Activated CD4-positive, alpha-beta T cell treated with anti-CD3 and anti-CD28 coated beads for 24 hours (primary cell): Measurements from ENCODE around the gene LILRA6.
"Not testable (repeated sequence)": the region's sequence is repeated elsewhere in the genome, so short reads cannot be mapped to it uniquely, and the experiment has no call there.

Source experiments
- DNase-seq, 2 donors: peaks; one replicate each; pipeline ENCODE4 v3.0.0-alpha.2; 2020; ENCODE audit warnings: low read depth in 2 of 2

The LILRA6 gene

GRCh38 chr19:54231077-54231931 is 11.3 kb downstream of the LILRA6 start:
- peak; percentile 80 to 85 for DNase-seq

- DNase-seq = no peak
These were observed 12.6 kb downstream of the LILRA6 start for GRCh38 chr19:54230031-54230430.

- no peak for DNase-seq
These were observed 13.4 kb downstream of the LILRA6 start for GRCh38 chr19:54229146-54229545.

GRCh38 chr19:54224619-54225018 is 18.0 kb downstream of the LILRA6 start:
- DNase-seq = not testable (repeated sequence)

- DNase-seq = not testable (repeated sequence)
These were observed 18.7 kb downstream of the LILRA6 start for GRCh38 chr19:54223937-54224281.

GRCh38 chr19:54223277-54223936 is 19.2 kb downstream of the LILRA6 start:
- DNase-seq = not testable (repeated sequence)

- DNase-seq = not testable (repeated sequence)
These were observed 19.9 kb downstream of the LILRA6 start, which contains the start of gene LILRB3 for GRCh38 chr19:54222474-54223276. TSS of gene LILRB3 (minus strand) at chr19:54223007. CDS start at chr19:54222976, 31 bp downstream.

- not testable (repeated sequence) for DNase-seq
These were observed 20.6 kb downstream of the LILRA6 start for GRCh38 chr19:54221947-54222346.

GRCh38 chr19:54219702-54220101 is 22.9 kb downstream of the LILRA6 start:
- not testable (repeated sequence) for DNase-seq

- no peak for DNase-seq
These were observed 23.5 kb downstream of the LILRA6 start for GRCh38 chr19:54218960-54219661.

- DNase-seq = no peak
These were observed 24.3 kb downstream of the LILRA6 start for GRCh38 chr19:54218259-54218658.

- not testable (repeated sequence) for DNase-seq
These were observed 24.9 kb downstream of the LILRA6 start for GRCh38 chr19:54217517-54218247.

- DNase-seq = no peak
These were observed 25.7 kb downstream of the LILRA6 start for GRCh38 chr19:54216869-54217268.

- DNase-seq = not testable (repeated sequence)
These were observed 27.9 kb downstream of the LILRA6 start for GRCh38 chr19:54214734-54215133.

- DNase-seq = not testable (repeated sequence)
These were observed 28.4 kb downstream of the LILRA6 start for GRCh38 chr19:54214217-54214616.

GRCh38 chr19:54211235-54211634 is 31.4 kb downstream of the LILRA6 start:
- no peak for DNase-seq

- no peak for DNase-seq
These were observed 32.6 kb downstream of the LILRA6 start for GRCh38 chr19:54209811-54210494.

- no peak for DNase-seq
These were observed 33.4 kb downstream of the LILRA6 start for GRCh38 chr19:54209058-54209810.

GRCh38 chr19:54208784-54209057 is 33.9 kb downstream of the LILRA6 start:
- DNase-seq = no peak
